ENCODE data around the gene RPP21.

The RPP21 gene

GRCh38 chr6:30331981-30332380 lies 13.0 kb upstream of the RPP21 start:
- no peak for TF ChIP-seq CTCF (IDR thresholded peaks at IDR 0.05; ENCODE audit: borderline replicate concordance, insufficient read depth, low read depth, low read length)
- H3K4me3 ChIP-seq (ENCODE audit: low read depth, low read length) = no peak overlapping the region

GRCh38 chr6:30334075-30334783 lies 10.7 kb upstream of the RPP21 start:
- H3K4me3 ChIP-seq (ENCODE audit: low read depth, low read length) = no peak overlapping the region
- no peak for TF ChIP-seq CTCF (IDR thresholded peaks at IDR 0.05; ENCODE audit: borderline replicate concordance, insufficient read depth, low read depth, low read length)

- no peak for TF ChIP-seq CTCF (IDR thresholded peaks at IDR 0.05; ENCODE audit: borderline replicate concordance, insufficient read depth, low read depth, low read length)
- H3K4me3 ChIP-seq (ENCODE audit: low read depth, low read length) = no peak overlapping the region
Observed at GRCh38 chr6:30340589-30341054, 4.3 kb upstream of the RPP21 start.

GRCh38 chr6:30341218-30341617 lies 3.7 kb upstream of the RPP21 start:
- no peak overlapping the region for H3K4me3 ChIP-seq (ENCODE audit: low read depth, low read length)
- TF ChIP-seq CTCF (IDR thresholded peaks at IDR 0.05; ENCODE audit: borderline replicate concordance, insufficient read depth, low read depth, low read length) = no peak

- no peak for TF ChIP-seq CTCF (IDR thresholded peaks at IDR 0.05; ENCODE audit: borderline replicate concordance, insufficient read depth, low read depth, low read length)
Observed at GRCh38 chr6:30341728-30342127, 3.2 kb upstream of the RPP21 start.

GRCh38 chr6:30344191-30344867 lies 627 bp upstream of the RPP21 start:
- no peak for TF ChIP-seq CTCF (IDR thresholded peaks at IDR 0.05; ENCODE audit: borderline replicate concordance, insufficient read depth, low read depth, low read length)
- H3K4me3 ChIP-seq (ENCODE audit: low read depth, low read length) = no peak overlapping the region

More at GRCh38 chr6:30341728-30342127, 3.2 kb upstream of the RPP21 start:
- no peak overlapping the region for H3K4me3 ChIP-seq (ENCODE audit: low read depth, low read length)

DNA sequence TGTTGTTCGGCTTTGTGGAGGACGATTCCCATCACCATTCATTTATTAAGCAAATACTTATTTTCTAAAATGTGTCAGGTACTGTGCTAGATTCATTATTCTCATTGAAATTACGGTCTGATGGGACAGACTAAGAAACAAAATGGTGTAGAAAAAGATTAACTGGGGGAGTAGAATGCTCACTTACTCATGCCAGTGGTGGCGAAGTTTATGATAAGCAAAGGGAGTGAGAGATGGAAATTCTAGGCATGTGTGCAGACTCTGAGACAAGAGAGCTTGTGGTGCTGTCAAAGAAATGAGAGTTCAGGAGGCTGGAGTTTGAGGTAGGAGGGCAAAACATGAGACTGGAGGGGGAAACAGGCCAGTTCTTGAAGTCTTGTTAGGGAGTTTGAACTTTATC lies 896 bp downstream of the RPP21 start:
- no peak overlapping the region for H3K4me3 ChIP-seq (ENCODE audit: low read depth, low read length)
- TF ChIP-seq CTCF (IDR thresholded peaks at IDR 0.05; ENCODE audit: borderline replicate concordance, insufficient read depth, low read depth, low read length) = no peak
